ENCODE data around the gene TJAP1.

Gene TJAP1

GRCh38 chr6:43493833-43494232 is 16.5 kb downstream of the TJAP1 start:
- POLR2A ChIA-PET = interaction anchor here (0.6 to 1.9 kb wide), 4 partner anchors 13 to 259 kb away, joined by 3 to 4 read pairs (median 3); no protein-coding TSS in a partner anchor
- TF ChIP-seq ZNF280C (tag by site-specific recombination; IDR thresholded peaks at IDR 0.05) = no peak
- TF ChIP-seq ZBTB11 (tag by site-specific recombination; conservative IDR thresholded peaks at IDR 0.05; ENCODE audit: low read depth) = no peak
- no peak for TF ChIP-seq ZNF677 (tag by site-specific recombination; IDR thresholded peaks at IDR 0.05)
- Histone ChIP-seq H3K4me1 (ENCODE audit: control insufficient read depth, insufficient read depth, low read length) (peaks cover 7% of the 10 kb centered on the region), H3K4me3 (ENCODE audit: low read depth, low read length) (no peak overlapping the region), H3K9me3 (ENCODE audit: control insufficient read depth, insufficient read depth, low read depth, low read length) (no peaks in the 10 kb centered on the region), H3K36me3 (ENCODE audit: control insufficient read depth in 2 of 2, insufficient read depth in 1 of 2, low read length in 2 of 2) (peaks cover 9 to 43% of the 10 kb centered on the region in 2 experiments; a peak in 2 of 3 replicates), H3K27ac (ENCODE audit: extremely low read depth, low read depth, low read length) (no peak overlapping the region)
- CTCF ChIA-PET = interaction anchor here (1.2 to 11.2 kb wide), 7 partner anchors 9 to 159 kb away, joined by 4 to 142 read pairs (median 5); partner anchors contain the start of genes ABCC10 and LRRC73

GRCh38 chr6:43494321-43494720 is 17.0 kb downstream of the TJAP1 start:
- H3K9me3 ChIP-seq (ENCODE audit: control insufficient read depth, insufficient read depth, low read depth, low read length) = no peaks in the 10 kb centered on the region
- no peak for TF ChIP-seq PRDM6 (tag by site-specific recombination; IDR thresholded peaks at IDR 0.05)
- no peak for TF ChIP-seq ZNF132 (tag by site-specific recombination; IDR thresholded peaks at IDR 0.05; ENCODE audit: borderline replicate concordance)
- no peak for TF ChIP-seq ZNF155 (tag by site-specific recombination; IDR thresholded peaks at IDR 0.05)
- no peak for TF ChIP-seq ZNF585B (tag by site-specific recombination; IDR thresholded peaks at IDR 0.05)
- no peak for TF ChIP-seq ZNF391 (tag by site-specific recombination; IDR thresholded peaks at IDR 0.05; ENCODE audit: borderline replicate concordance, low read depth)
- TF ChIP-seq ZNF785 (tag by site-specific recombination; IDR thresholded peaks at IDR 0.05) = no peak
- TF ChIP-seq BCL11A (tag by site-specific recombination; IDR thresholded peaks at IDR 0.05; ENCODE audit: low read depth) = no peak
- TF ChIP-seq ZNF76 (tag by site-specific recombination; IDR thresholded peaks at IDR 0.05; ENCODE audit: borderline replicate concordance, low read depth) = no peak
- no peak for TF ChIP-seq KLF9 (tag by site-specific recombination; IDR thresholded peaks at IDR 0.05; ENCODE audit: low read depth)
- TF ChIP-seq ZNF398 (tag by site-specific recombination; IDR thresholded peaks at IDR 0.05) = no peak
- no peak for TF ChIP-seq ZEB2 (tag by site-specific recombination; IDR thresholded peaks at IDR 0.05)
- no peak for TF ChIP-seq SP2 (tag by site-specific recombination; IDR thresholded peaks at IDR 0.05)
- TF ChIP-seq KLF16 (tag by site-specific recombination; IDR thresholded peaks at IDR 0.05) = no peak
- TF ChIP-seq ZNF16 (tag by site-specific recombination; IDR thresholded peaks at IDR 0.05; ENCODE audit: low read depth) = no peak
- TF ChIP-seq ZNF658 (tag by site-specific recombination; IDR thresholded peaks at IDR 0.05) = no peak
- POLR2A ChIA-PET = interaction anchor here (0.6 to 1.9 kb wide), 4 partner anchors 12 to 259 kb away, joined by 3 to 4 read pairs (median 3); no protein-coding TSS in a partner anchor

More at GRCh38 chr6:43494321-43494720, 17.0 kb downstream of the TJAP1 start:
- CTCF ChIA-PET = interaction anchor here (0.5 to 11.2 kb wide), 11 partner anchors 7 to 593 kb away, joined by 3 to 142 read pairs (median 5); partner anchors contain the start of genes ABCC10 and LRRC73
- Histone ChIP-seq H3K4me1 (ENCODE audit: control insufficient read depth, insufficient read depth, low read length) (peaks cover 7% of the 10 kb centered on the region), H3K27ac (ENCODE audit: extremely low read depth, low read depth, low read length) (no peak overlapping the region), H3K4me3 (ENCODE audit: low read depth, low read length) (no peak overlapping the region), H3K36me3 (ENCODE audit: control insufficient read depth in 2 of 2, insufficient read depth in 1 of 2, low read length in 2 of 2) (peaks cover 9 to 45% of the 10 kb centered on the region in 2 experiments; a peak in 2 of 3 replicates)
